ENCODE data around the gene NFIA.

Gene NFIA

DNA sequence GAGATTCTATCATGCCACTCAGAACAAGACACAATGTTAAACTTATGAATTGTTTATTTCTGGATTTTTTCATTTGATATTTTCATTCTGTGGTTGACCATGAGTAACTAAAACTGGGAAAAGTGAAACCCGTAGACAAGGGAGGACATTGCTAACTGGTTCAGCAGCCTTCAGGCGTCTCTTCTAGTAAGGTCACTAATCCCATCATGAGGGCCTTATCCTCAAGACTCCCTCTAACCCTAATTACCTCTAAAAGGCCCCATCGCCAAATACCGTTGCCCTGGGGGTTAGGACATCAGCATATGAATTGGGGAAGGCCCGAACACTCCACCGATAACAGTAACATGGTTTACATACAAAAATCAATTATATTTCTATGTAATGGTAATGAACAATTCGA, 394.9 kb downstream of the NFIA start:
- DNase-seq: no peak

DNA sequence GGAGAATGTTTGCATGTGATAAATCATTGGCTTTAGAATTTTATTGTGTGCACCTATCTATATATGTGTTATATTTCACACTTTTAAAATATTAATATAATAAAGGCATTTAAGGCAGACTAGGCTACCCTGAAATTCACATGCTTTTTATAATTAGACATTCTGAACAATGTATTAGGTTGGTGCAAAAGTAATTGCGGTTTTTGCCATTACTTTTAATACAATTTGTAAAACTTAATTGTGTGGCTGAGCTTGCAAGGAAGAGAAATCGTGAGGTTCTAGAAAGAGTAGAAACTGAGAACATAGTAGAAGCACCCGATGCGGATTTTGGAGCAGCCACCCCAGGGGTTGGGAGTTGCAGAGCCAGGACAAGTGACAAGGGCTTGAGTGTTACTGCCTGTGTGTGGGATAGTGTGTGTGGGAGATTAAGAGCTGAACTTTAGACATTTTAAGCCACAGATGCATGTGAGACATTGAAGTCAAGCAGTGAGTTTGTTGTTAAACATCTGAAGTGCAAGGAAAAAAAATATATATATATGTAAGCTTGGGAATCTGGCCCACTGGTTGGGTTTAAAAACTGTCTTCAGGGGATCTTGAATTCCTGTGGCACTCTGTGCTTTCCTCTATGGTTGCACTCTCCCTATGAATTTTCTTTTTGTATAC, 398.0 kb downstream of the NFIA start:
- DNase-seq: no peak

DNA sequence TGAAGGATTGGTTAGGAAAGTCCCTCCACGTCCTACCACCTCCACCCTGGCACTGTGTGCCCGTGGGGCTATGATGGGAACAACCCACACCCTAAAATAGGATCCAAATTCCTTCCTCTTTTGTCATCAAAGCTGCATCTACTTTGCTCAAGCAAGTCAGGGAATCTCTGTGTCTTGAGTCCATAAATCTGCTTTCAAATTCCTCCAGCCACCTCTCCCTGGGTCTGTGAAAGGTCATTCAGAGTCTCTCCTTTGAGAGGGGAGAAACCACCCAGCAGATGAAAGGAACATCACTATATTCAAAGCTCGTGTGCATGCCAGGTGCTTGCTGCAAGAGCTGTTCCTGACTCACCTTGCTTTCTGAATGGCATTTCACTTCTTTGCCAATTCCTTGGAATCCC, 399.0 kb downstream of the NFIA start:
- DNase-seq: no peak

DNA sequence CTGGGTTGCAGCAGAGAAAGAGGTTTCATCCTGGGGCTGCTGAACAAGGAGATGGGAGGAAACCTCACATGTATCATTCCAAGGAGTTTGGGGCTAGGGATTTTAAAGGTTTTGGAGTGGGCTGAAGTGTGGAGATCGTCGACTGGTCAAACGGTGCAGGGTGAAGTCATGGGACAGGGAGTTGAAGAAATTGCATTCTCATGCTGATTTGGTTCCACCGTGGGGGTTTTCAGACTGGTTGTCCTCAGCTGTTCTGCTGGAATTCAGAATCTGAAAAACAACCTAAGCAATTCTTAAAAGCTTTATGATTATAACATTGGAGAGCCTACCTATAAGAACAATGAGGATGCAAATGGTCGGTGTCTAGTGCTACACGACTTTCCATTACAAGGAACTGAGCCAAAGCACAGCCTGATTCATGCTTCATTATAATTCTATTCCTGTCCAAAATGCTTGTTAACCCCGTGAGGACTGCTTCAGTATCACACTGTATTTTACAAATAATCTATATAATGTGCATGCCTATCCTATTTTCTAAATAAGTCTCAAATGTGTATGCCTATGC, 399.9 kb downstream of the NFIA start:
- DNase-seq: no peak

DNA sequence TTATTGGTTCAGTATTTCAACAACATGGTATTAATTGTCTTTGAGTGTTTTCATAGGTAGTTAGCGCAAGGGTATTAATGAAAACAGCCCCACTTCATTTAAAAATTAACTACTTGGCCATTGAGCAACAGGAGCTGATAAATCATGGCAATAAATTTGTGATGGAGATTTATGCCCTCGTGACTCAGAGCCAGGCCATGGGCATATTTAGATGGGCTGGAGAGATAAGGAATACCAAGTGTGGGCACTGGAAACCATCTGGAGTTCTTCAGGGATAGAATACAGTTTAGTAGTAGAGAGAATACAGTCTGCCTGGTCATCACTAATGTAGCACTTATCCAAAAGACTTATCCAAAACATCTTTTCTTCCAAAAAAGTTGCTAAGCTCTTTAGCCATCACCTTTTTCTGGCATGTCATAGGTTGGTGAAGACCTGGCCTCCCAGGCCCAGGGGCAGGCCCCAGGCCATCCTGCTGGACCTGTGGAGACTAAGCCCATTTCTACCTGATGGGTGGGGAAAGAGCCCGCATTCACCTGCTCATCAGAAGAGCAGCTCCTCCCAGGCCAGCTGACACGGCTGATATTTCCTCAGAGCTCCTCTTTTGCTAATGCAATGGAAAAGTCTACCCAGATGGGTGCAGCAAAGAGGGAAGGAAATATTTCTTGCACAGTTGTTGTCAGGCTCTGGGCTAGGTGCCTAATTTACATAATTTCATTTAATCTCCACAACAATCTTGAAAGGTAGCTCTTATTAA, 404.6 kb downstream of the NFIA start:
- no peak for DNase-seq

DNA sequence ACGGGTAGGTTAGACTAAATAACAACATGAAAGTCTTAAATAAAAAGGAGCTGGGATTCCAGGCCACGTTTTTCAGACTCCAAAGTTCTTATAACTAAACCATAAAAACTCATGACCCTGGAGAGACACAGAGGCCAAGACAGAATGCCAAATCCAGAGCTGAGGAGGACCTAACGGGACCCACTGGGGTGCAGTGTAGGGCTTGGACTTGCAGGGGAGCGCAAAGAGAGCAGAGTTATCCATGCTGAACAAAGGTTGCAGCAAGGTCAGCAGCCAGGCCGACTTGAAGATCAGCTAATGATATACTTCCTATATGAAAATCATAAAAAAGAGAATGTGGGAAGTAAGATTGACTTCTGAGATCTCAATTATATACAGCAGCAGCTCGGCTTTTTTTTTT, 405.4 kb downstream of the NFIA start:
- no peak for DNase-seq

DNA sequence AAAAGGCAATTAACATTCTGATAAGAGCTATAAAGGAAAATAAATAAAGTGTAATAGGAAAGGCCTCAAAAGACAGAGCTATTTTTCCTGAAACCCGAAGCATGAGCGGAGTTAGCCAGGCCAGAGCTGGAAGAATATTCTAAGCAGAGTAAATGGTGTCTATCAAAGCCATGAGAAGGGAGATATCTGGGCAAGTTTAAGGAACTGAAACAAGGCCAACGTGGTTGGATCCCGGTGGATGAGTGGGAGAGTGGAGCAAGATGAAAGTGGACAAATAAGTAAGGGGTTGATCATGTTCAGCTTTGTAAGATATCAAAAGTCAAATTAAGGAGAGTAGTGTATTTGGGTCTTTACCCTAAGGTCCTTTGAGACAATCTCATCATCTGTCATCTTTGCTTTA, 408.6 kb downstream of the NFIA start:
- no peak for DNase-seq

DNA sequence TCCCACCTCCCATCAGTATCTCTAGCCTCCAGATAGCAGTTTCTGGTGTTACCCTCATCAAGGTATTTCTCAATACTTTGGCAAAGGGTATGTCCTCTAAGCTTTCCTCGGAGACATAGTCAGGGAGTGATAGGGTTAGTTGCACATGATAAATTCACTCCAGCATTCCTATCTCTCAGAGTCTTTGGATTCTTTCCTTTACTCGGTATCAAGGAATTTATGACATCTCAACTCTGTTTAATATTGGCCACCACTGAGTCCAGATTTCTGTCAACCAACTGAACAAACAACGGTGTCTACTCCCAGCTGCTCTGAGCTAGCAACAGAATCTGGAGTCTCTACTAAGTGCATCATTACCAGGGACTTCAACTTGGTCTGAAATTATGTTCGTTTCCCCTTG, 409.1 kb downstream of the NFIA start:
- no peak for DNase-seq

DNA sequence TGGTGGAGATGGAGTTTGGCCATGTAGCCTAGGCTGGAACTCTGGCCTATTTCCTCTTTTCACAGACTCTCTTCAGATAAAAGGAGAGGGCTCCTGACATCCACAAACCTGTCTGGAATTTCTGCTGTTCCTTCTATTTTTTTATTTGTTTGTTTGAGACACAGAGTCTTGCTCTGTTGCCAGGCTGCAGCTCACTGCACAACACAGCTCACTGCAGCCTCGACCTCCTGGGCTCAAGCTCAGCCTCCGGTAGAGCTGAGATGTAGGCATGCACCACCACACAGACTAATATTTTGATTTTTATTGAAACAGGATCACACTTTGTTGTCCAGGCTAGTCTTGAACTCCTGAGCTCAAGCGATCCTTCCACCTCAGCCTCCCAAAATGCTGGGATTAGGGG, 411.6 kb downstream of the NFIA start:
- no peak for DNase-seq

DNA sequence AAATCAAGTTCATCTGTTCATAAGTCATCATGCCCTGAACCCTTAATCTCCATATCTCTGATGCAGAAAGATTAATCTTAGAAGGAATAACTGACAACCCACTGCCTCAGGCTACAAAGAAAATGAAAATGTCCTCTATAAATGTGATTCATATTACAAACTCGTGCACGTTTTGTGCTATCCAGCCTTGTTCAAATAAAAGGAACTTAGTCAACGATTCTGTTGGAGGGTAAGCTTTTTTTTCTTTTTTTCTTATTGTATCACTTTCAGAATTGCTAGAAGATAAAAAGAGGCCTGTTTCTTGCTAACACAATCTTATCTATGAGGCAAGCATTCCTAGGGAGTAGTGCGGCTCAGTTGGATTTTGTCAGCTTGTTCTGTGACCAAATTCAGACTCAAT, 414.1 kb downstream of the NFIA start:
- DNase-seq: no peak

DNA sequence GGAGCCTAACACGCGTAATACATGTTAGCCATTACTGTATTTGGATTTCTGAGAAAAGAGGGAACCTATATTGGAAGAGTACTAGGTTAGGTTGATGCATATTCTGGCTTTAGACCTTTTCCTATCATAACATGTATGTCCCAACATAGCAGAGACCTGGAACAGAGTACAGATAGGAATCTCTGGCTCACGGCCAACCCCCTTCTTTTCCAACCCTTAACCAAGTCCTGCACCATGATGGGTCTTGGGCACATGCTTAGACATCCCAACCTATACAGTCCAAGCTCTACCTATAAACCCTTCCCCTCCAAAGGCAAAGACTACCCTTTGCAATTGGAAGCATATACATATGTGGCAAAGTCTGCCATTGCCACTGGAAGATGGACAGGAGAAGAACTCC, 414.7 kb downstream of the NFIA start:
- DNase-seq: no peak

DNA sequence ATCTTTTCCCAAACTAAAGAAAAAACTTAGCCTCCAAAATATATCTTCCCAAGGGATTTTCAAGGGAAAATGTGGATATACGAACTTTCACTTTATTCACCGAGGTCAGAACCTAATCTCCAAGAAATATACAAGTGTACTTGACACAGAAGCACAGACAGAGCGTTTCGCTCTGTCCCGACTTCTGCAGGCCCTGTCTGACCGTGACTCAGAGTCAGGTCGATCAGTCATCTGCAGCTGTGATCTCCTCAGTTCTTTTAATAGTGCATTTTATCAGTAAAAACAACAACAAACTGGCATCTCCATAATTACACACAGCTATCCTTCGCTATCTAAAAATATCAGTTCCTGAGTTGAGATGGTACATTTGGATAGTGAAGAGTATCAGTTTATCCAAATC, 416.0 kb downstream of the NFIA start:
- no peak for DNase-seq

DNA sequence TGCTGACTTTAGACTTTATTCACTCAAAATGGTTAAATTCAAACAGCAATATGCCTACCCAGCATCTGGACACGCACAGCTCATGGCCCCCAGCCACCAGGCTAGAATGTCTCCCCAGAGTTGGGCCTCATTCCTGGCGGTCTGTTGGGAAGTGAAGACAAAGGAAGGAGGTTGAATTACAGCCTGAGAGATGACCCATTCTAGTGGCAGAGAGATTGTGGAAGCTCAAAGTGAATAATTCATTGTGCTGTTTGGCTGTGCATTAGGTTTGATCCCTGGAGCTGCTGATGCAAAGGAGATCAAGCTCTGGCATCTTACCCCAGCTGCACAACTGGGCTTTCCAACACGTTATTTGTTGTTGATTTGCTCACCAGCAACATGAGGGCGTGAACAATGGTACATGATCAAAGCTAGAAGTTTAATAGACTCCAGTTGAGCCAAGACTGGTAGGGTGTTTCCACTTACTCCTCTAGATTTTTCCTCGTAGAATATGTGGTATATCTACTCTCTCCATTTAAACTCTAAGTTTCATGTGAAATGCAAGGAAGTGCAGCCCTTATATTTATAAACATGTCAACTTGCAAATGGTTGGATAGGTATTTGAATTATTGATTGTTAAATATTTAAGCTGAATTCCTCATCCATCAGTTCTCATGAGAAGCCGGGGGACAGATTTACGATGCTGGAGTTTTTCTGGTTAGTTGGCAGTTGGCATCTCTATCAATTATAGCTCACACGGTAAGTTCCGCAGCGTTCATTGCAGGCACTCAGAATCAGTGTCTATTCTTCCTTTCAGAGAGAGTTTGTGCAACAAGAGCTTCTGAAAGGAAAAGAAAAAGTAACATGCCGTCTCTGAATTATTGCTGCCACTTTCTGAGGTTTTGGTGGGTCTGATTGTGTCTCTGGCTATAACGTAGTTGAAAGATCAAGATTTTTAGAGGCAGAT, 419.9 kb downstream of the NFIA start:
- DNase-seq: no peak

DNA sequence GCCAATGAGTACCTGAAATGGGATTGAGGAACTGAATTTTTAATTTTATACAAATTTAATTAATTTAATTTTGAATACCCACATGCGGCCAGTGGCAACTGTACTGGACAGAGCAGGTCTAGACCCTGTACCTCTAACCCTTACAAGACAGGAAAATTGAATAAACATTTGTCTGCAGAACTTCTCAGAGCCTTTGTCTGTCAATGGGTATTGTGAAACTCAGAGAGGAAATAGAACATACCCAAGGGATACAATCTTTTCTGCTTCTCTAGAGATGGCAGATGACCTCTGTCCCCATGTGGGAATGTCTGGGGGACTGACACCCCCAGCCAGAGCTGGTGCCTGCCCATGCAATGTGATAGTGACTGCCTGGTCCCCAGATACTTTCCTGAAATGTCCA, 421.9 kb downstream of the NFIA start:
- no peak for DNase-seq

DNA sequence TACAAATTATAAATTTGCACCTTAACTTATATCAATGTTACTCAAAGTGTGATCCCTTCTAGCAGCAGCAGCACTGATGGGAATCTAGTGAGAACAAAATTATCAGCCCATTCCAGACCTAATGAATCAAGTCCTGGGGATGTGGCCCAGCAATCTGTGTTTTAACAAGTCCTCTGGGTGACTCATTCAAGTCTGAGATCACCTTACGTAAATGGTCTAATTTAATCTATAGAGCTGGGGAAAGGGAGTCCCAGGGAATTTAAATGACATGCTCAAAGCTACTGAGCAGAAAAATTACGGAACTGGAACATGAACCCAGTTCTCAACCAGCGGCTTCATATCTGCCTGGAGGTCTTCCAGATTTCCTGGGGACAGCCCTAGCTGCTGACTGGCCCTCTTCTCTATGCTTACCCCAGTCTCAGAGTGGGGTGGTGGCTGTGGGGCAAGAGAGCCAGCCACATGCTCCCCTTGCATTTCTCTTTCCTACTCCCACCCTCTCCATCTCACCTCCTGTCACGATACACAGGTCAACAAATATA, 422.6 kb downstream of the NFIA start:
- DNase-seq: no peak

DNA sequence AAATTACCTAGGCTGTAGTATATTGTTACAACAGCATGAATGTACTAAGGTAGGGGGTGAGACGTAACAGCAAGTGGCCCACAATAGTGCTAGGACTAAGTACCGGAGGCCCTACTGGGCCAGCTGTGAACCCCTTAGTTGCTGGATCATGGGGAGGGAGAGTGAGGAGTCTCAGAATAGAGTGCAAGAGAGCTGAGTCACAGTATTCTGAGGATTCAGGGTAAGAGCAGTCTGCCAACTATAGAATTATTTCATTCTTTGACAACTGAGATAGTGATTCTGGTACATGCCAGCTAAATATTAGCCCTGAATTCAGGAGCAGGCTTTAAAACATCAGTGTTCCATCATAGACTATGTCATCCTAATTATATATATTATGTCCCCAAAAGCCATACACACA, 423.9 kb downstream of the NFIA start:
- no peak for DNase-seq

DNA sequence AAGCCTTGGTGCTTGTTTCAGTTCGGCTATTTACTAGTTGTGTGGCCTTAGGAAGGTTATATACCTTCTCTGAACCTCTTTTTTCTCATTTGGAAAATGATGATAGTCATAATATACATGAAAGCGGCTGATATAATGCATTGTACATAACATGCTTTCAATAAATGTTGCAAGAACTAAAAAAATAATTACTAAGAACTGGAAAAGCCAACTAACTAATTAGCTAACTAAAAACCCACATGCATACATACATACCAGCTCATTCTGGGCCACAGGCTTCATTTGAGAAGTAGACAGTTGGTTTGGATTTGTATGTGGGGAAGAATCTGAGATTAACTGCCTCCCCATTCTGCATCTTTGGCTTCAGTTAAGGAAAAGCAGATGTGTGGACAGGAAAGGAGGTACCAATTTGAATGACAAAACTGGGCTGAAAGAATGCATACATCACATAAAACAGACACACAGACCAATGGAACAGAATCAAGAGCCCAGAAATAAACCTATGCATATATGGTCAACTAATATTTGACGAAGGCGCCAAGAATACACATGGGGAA, 424.7 kb downstream of the NFIA start:
- DNase-seq: no peak
